B cell (primary cell): ENCODE measurements around the gene NBEAL2. TPM values are rescaled to one million over a fixed set of nuclear protein-coding genes. Genes with fewer than 3 reads are reported as not detected.

Experiments
- ATAC-seq: fragments of 200-7000 bp; cut with Tn5 transposase; one replicate; pipeline ENCODE4 v1.10.0; 2021; ENCODE audit warnings: low read depth, mild to moderate bottlenecking, moderate number of reproducible peaks, moderate library complexity
- CTCF ChIA-PET: fragments of 350-600 bp; sonication (Branson Sonifier 250); formaldehyde crosslinking; loops from one replicate; lab custom pipeline; 2021; ENCODE audit warnings: antibody characterized with exemption, inconsistent platforms; lab: Charles Lee
- POLR2A ChIA-PET: fragments of 350-600 bp; sonication (Branson Sonifier 250); formaldehyde crosslinking; loops from one replicate; lab custom pipeline; 2021; ENCODE audit warnings: antibody characterized with exemption; lab: Charles Lee
- DNase-seq: peaks from one replicate; pipeline ENCODE4 v3.0.0; 2013
- H2AFZ ChIP-seq: 2 replicates; pipeline ENCODE4 v1.6.1; 2012; ENCODE audit warnings: mild to moderate bottlenecking, low read depth, low read length; ENCODE audit not compliant: insufficient read depth, poor library complexity, severe bottlenecking
- H3K27ac ChIP-seq, 2 donors: 1 replicate in 1 of 2; 2 replicates in 1 of 2; pipeline ENCODE4 v1.5.1; 2012 to 2013; ENCODE audit warnings: low read length in 2 of 2, mild to moderate bottlenecking in 2 of 2, moderate library complexity in 1 of 2
- H3K27me3 ChIP-seq, 4 experiments: fragments of 200-600 bp in 1 of 4; sonication (generic) in 1 of 4; replicated peaks in 1 of 4; 1 replicate in 2 of 4; 2 replicates in 2 of 4; pipeline versions ENCODE4 v1.6.1 to v1.7.0; 2013 to 2016; ENCODE audit warnings: low read length in 3 of 4, mild to moderate bottlenecking in 2 of 4, mixed read lengths in 1 of 4, moderate library complexity in 1 of 4; ENCODE audit not compliant: insufficient read depth in 4 of 4, control insufficient read depth in 3 of 4; ENCODE audit errors: control extremely low read depth in 1 of 4
- H3K36me3 ChIP-seq, 2 experiments: replicated peaks in 1 of 2; 1 replicate in 1 of 2; 2 replicates in 1 of 2; pipeline versions ENCODE4 v1.6.1 to v1.7.1; 2013; ENCODE audit warnings: low read length in 1 of 2; ENCODE audit not compliant: insufficient read depth in 2 of 2, control insufficient read depth in 1 of 2; ENCODE audit errors: control extremely low read depth in 1 of 2, extremely low read depth in 1 of 2
- H3K4me1 ChIP-seq, 2 donors: fragments of 200-600 bp in 1 of 2; sonication (generic) in 1 of 2; 1 replicate in 1 of 2; 2 replicates in 1 of 2; pipeline versions ENCODE4 v1.5.1 to v1.6.1; 2013 to 2017; ENCODE audit warnings: low read length in 2 of 2; ENCODE audit not compliant: control insufficient read depth in 2 of 2, insufficient read depth in 2 of 2
- H3K4me2 ChIP-seq: replicated peaks from 2 replicates; pipeline ENCODE3; 2012; ENCODE audit warnings: mild to moderate bottlenecking, low read depth, low read length; ENCODE audit not compliant: poor library complexity, severe bottlenecking
- H3K4me3 ChIP-seq, 5 experiments: fragments of 200-600 bp in 1 of 5; sonication (generic) in 1 of 5; 1 replicate in 3 of 5; 2 replicates in 2 of 5; pipeline versions ENCODE4 v1.5.1 to v1.7.0; 2011 to 2016; ENCODE audit warnings: low read length in 4 of 5, mild to moderate bottlenecking in 4 of 5, low read depth in 2 of 5, control low read depth in 1 of 5, moderate library complexity in 1 of 5; ENCODE audit not compliant: insufficient read depth in 1 of 5; ENCODE audit errors: control extremely low read depth in 1 of 5, extremely low read depth in 1 of 5
- H3K79me2 ChIP-seq: fragments of 200-600 bp; sonication (generic); one replicate; pipeline ENCODE4 v1.6.0; 2016; ENCODE audit warnings: low read length; ENCODE audit not compliant: control insufficient read depth, insufficient read depth
- H3K9ac ChIP-seq: fragments of 200-600 bp; sonication (generic); 2 replicates; pipeline ENCODE4 v1.6.1; 2017; ENCODE audit warnings: mild to moderate bottlenecking, low read length, moderate library complexity
- H3K9me3 ChIP-seq, 3 donors: one replicate each; pipeline versions ENCODE4 v1.6.1 to v1.7.1; 2013; ENCODE audit warnings: low read length in 2 of 3; ENCODE audit not compliant: control insufficient read depth in 2 of 3, insufficient read depth in 1 of 3; ENCODE audit errors: control extremely low read depth in 1 of 3
- H4K20me1 ChIP-seq: 2 replicates; pipeline ENCODE4 v1.6.0; 2012; ENCODE audit warnings: mild to moderate bottlenecking, low read length; ENCODE audit not compliant: insufficient read depth, control insufficient read depth, poor library complexity, severe bottlenecking
- H3K27ac Mint-ChIP-seq: one replicate; pipeline ENCODE4 v1.8.0; 2021; ENCODE audit warnings: mixed read lengths
- H3K27me3 Mint-ChIP-seq: one replicate; pipeline ENCODE4 v1.8.0; 2021; ENCODE audit warnings: mixed read lengths
- H3K4me1 Mint-ChIP-seq: one replicate; pipeline ENCODE4 v1.8.0; 2021; ENCODE audit warnings: mixed read lengths
- H3K4me3 Mint-ChIP-seq: one replicate; pipeline ENCODE4 v1.8.0; 2021; ENCODE audit warnings: mixed read lengths
- H3K9me3 Mint-ChIP-seq: one replicate; pipeline ENCODE4 v1.8.0; 2022; ENCODE audit warnings: mixed read lengths; ENCODE audit not compliant: insufficient read depth
- EZH2 ChIP-seq: IDR thresholded peaks from 2 replicates; pipeline ENCODE4 v1.6.1; 2012; ENCODE audit warnings: borderline replicate concordance, low read depth, mild to moderate bottlenecking, moderate library complexity, low read length; ENCODE audit not compliant: insufficient read depth, poor library complexity, severe bottlenecking
- WGBS: methylation state at CpG from one replicate; pipeline ENCODE4 v1.1.5; 2013; ENCODE audit warnings: missing lambda C conversion rate; ENCODE audit not compliant: insufficient coverage; 5-methylcytosine and 5-hydroxymethylcytosine counted together
- intact Hi-C: fragments of 100-400 bp; cut with micrococcal nuclease; formaldehyde crosslinking; loops from one replicate; pipeline ENCODE4 v1.10.0; 2022
- polyA plus RNA-seq: library from polyadenylated mRNA; depleted of rRNA; stranded (reverse); fragments of >200 nt; gene quantifications from 2 replicates; pipeline ENCODE4 v1.2.3, GENCODE V29; 2012
- total RNA-seq, 2 donors: library from RNA; stranded (reverse); fragments of 120-200 nt in 1 of 2; gene quantifications; 1 replicate in 1 of 2; 2 replicates in 1 of 2; pipeline versions ENCODE4 v1.2.3 to v1.2.4, GENCODE V29; 2013 to 2022
- TF ChIP-seq, protein P1 (sequence below): fragments of 200-600 bp; IDR thresholded peaks from one replicate; pipeline ENCODE4 v1.8.0; 2022; ENCODE audit warnings: antibody characterized with exemption, mild to moderate bottlenecking

NBEAL2 gene
- total and polyA plus RNA-seq, 2 donors (not counting 1 experiment from before 2014, with no cell fraction given): 63.8 to 155 TPM

DNA sequence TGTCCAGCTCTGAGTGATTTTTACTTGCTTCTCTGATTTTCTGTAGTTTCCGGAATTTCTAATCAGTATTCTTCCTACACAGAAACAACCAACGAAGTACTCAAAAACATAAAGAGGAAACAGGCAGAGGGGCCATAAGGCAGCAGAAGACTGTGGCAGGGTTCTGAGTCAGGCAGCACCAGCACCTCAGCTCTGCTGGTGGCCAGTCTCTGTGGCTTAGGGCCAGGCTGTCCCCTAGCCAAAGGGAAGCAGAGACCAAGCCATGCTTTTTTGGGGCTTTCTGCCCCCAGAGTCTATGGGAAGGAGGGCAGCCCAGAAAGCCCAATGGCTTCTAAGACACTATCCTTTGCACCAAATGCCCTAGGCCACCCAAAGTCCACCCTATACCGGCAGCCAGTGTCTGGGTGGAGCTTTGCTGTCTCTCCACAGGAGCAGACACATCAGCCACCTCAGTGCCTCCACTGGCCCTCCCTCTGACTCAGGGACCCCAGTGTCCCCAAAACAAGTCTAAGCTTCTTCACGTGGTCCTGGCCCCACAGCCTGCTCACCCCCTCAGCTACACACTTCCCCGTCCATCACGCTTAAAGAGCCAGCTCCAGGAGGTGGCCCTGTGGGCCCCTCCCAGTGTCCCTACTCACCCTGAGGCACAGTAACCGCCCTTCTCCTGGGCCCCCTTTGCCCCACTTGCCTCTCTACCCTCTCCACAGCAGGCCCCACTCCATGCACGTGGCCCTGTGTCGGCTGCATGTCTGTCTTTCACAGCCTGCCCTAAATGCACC, 49.1 kb upstream of the NBEAL2 start:
- Histone ChIP-seq H3K79me2 (peaks cover 68% of the 10 kb centered on the region), H4K20me1 (peaks cover 15% of the 10 kb centered on the region), H3K27me3 (no peaks in the 10 kb centered on the region), H3K4me2 (peak overlapping the region; percentile 68), H2AFZ (no peak overlapping the region), H3K4me1 (peaks cover 91 to 99% of the 10 kb centered on the region in 2 donors), H3K36me3 (peaks cover 1 to 24% of the 10 kb centered on the region in 2 experiments), H3K4me3 (peak overlapping the region in 1 of 5 experiments; percentile 28), H3K9ac (peak overlapping the region; percentile 37), H3K27ac (peak overlapping the region; percentile 85 to 92), H3K9me3 (peaks cover 2 to 9% (median 7%) of the 10 kb centered on the region in 3 donors)
- peaks cover 92% of the 10 kb centered on the region for H3K4me1 Mint-ChIP-seq
- H3K27me3 Mint-ChIP-seq: no peaks in the 10 kb centered on the region
- peak overlapping the region; percentile 94 for H3K27ac Mint-ChIP-seq
- ATAC-seq: no peak
- peak overlapping the region; percentile 76 for H3K4me3 Mint-ChIP-seq
- TF ChIP-seq EZH2: no peak
- TF ChIP-seq, protein P1, sequence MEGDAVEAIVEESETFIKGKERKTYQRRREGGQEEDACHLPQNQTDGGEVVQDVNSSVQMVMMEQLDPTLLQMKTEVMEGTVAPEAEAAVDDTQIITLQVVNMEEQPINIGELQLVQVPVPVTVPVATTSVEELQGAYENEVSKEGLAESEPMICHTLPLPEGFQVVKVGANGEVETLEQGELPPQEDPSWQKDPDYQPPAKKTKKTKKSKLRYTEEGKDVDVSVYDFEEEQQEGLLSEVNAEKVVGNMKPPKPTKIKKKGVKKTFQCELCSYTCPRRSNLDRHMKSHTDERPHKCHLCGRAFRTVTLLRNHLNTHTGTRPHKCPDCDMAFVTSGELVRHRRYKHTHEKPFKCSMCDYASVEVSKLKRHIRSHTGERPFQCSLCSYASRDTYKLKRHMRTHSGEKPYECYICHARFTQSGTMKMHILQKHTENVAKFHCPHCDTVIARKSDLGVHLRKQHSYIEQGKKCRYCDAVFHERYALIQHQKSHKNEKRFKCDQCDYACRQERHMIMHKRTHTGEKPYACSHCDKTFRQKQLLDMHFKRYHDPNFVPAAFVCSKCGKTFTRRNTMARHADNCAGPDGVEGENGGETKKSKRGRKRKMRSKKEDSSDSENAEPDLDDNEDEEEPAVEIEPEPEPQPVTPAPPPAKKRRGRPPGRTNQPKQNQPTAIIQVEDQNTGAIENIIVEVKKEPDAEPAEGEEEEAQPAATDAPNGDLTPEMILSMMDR: no peak
- DNase-seq: peak; percentile 48
- intact Hi-C loops: loop anchor here (1.0 to 2.0 kb wide), 2 partner anchors 8 to 22 kb away; no protein-coding TSS in a partner anchor
- ChIA-PET POLR2A (interaction anchor here (0.5 to 2.1 kb wide), 7 partner anchors 28 to 450 kb away, joined by 3 to 9 read pairs (median 4); partner anchors contain the start of genes CCDC12 and NBEAL2), CTCF (interaction anchor here (0.5 to 13.6 kb wide), 12 partner anchors 8 to 235 kb away, joined by 3 to 146 read pairs (median 3); partner anchors contain the start of gene NBEAL2)
- 28% methylated on average over 7 of the region's 9 CpGs for WGBS
- peaks cover 3% of the 10 kb centered on the region for H3K9me3 Mint-ChIP-seq
